Uterus (tissue), 4 donors: ENCODE measurements around the gene OR5P2. TPM values are rescaled to one million over a fixed set of nuclear protein-coding genes. Genes with fewer than 3 reads are reported as not detected.
"Not testable (repeated sequence)": the region's sequence is repeated elsewhere in the genome, so short reads cannot be mapped to it uniquely, and the experiment has no call there.

ENCODE experiments used
- DNase-seq, 2 donors: peaks; one replicate each; pipeline ENCODE4 v3.0.0-alpha.2; 2019 to 2020
- H3K27ac ChIP-seq, 2 donors: fragments of 200-600 bp; sonication (generic); 1 replicate in 1 of 2; 2 replicates in 1 of 2; pipeline ENCODE4 v1.5.1; 2016 to 2018
- H3K27me3 ChIP-seq, 2 donors: fragments of 200-600 bp; sonication (generic); one replicate each; pipeline ENCODE4 v1.5.1; 2018 to 2019; ENCODE audit warnings: control low read depth in 1 of 2
- H3K36me3 ChIP-seq, 2 donors: fragments of 200-600 bp; sonication (generic); one replicate each; pipeline ENCODE4 v1.5.1; 2019; ENCODE audit warnings: control low read depth in 1 of 2
- H3K4me1 ChIP-seq, 2 donors: fragments of 200-600 bp; sonication (generic); one replicate each; pipeline ENCODE4 v1.5.1; 2018 to 2019; ENCODE audit warnings: control low read depth in 1 of 2
- H3K4me3 ChIP-seq, 2 donors: fragments of 200-600 bp; sonication (generic); 1 replicate in 1 of 2; 2 replicates in 1 of 2; pipeline ENCODE4 v1.5.1; 2018 to 2019; ENCODE audit warnings: mild to moderate bottlenecking in 1 of 2
- H3K9me3 ChIP-seq, 2 donors: fragments of 200-600 bp; sonication (generic); one replicate each; pipeline ENCODE4 v1.5.1; 2019; ENCODE audit warnings: control low read depth in 1 of 2
- CTCF ChIP-seq, 4 experiments: fragments of 200-600 bp in 2 of 4; fragments of 450-650 bp in 2 of 4; sonication (generic) in 2 of 4; IDR thresholded peaks; one replicate each; pipeline ENCODE4 v1.5.1; 2016 to 2019; ENCODE audit warnings: antibody characterized with exemption in 4 of 4, mild to moderate bottlenecking in 2 of 4, moderate library complexity in 1 of 4
- POLR2A ChIP-seq, 2 donors: fragments of 450-650 bp; IDR thresholded peaks; one replicate each; pipeline ENCODE4 v1.6.1; 2016; ENCODE audit warnings: antibody characterized with exemption in 2 of 2, mild to moderate bottlenecking in 1 of 2, moderate library complexity in 1 of 2
- intact Hi-C: fragments of 100-400 bp; cut with DNase I; formaldehyde crosslinking; loops from one replicate; pipeline ENCODE4 v1.15.1; 2023; ENCODE audit warnings: low total_unique reads
- total RNA-seq, 4 donors: library from RNA; depleted of rRNA in 3 of 4; stranded (reverse); fragments of >200 nt in 3 of 4; gene quantifications; one replicate each; pipeline versions ENCODE4 v1.1.0 to v1.2.4, GENCODE V29; 2014 to 2023
- donor health status: DM: yes; HTN: yes; CAD: no.

Gene OR5P2
- total RNA-seq, 4 donors from 2014 or later, result not detected

- no peak overlapping the region for H3K27ac ChIP-seq
- H3K4me3 ChIP-seq, result no peak overlapping the region
- TF ChIP-seq CTCF (IDR thresholded peaks at IDR 0.05) (no peak), POLR2A (IDR thresholded peaks at IDR 0.05) (no peak)
- DNase-seq, result no peak
- no peaks in the 10 kb centered on the region for H3K36me3 ChIP-seq
- H3K4me1 ChIP-seq, result no peaks in the 10 kb centered on the region
- intact Hi-C loops, result no loop called here
- H3K27me3 ChIP-seq, result no peaks in the 10 kb centered on the region
- no peaks in the 10 kb centered on the region for H3K9me3 ChIP-seq
Observed at GRCh38 chr11:7775689-7776088, 21.1 kb downstream of the OR5P2 start.

- H3K9me3 ChIP-seq, H3K36me3 ChIP-seq, intact Hi-C loops, H3K27ac ChIP-seq, H3K4me1 ChIP-seq, H3K4me3 ChIP-seq, H3K27me3 ChIP-seq, DNase-seq: not testable (repeated sequence)
Observed at GRCh38 chr11:7764301-7764700, 32.4 kb downstream of the OR5P2 start.

- Histone ChIP-seq H3K36me3 (no peaks in the 10 kb centered on the region), H3K27ac (no peak overlapping the region), H3K27me3 (no peaks in the 10 kb centered on the region), H3K4me1 (no peaks in the 10 kb centered on the region), H3K4me3 (no peak overlapping the region), H3K9me3 (no peaks in the 10 kb centered on the region)
- TF ChIP-seq CTCF (IDR thresholded peaks at IDR 0.05), result no peak
- no peak for TF ChIP-seq POLR2A (IDR thresholded peaks at IDR 0.05)
- no peak for DNase-seq
- intact Hi-C loops, result no loop called here
Observed at GRCh38 chr11:7759010-7759409, 37.7 kb downstream of the OR5P2 start.

- no peak for DNase-seq
- Histone ChIP-seq H3K27me3 (no peaks in the 10 kb centered on the region), H3K4me1 (no peaks in the 10 kb centered on the region), H3K36me3 (no peaks in the 10 kb centered on the region), H3K4me3 (no peak overlapping the region), H3K9me3 (no peaks in the 10 kb centered on the region), H3K27ac (no peak overlapping the region)
- intact Hi-C loops, result no loop called here
- TF ChIP-seq POLR2A (IDR thresholded peaks at IDR 0.05), result no peak
- TF ChIP-seq CTCF (IDR thresholded peaks at IDR 0.05), result no peak
Observed at GRCh38 chr11:7749456-7749855, 47.3 kb downstream of the OR5P2 start.

Other genes with a start within 250 kb of the OR5P2 start
- 10 to 100 TPM; 10.5 to 29.2 (median 24.1) TPM for gene CYB5R2, start 123.4 kb downstream of the OR5P2 start, total RNA-seq
- gene OVCH2, start 90.5 kb downstream of the OR5P2 start, total RNA-seq, result under 1 TPM in 1 of 4 donors, not detected in 3; 0.21 TPM
- gene OR5P3, start 33.9 kb upstream of the OR5P2 start, total RNA-seq, result not detected
- gene OR10A6, start 134.3 kb upstream of the OR5P2 start, total RNA-seq, result not detected
- gene OR10A3, start 144.8 kb upstream of the OR5P2 start, total RNA-seq, result not detected
- gene NLRP10, start 168.5 kb upstream of the OR5P2 start, total RNA-seq, result not detected
- 100 to 1,000 TPM in 3 of 4 donors, 10 to 100 TPM in 1; 97.9 to 261 (median 213) TPM for gene EIF3F, start 190.4 kb upstream of the OR5P2 start, total RNA-seq